GM12878 (cell line): ENCODE measurements around the gene RPL5. TPM values are rescaled to one million over a fixed set of nuclear protein-coding genes. Genes with fewer than 3 reads are reported as not detected.
A peak's percentile ranks its signal among the peaks of the same experiment; 100 is the strongest.

Experiments
- ATAC-seq: fragments of 200-7000 bp; cut with Tn5 transposase; 3 replicates; pipeline ENCODE4 v1.9.1; 2020; ENCODE audit warnings: mild to moderate bottlenecking, moderate library complexity
- BruUV-seq: library from RNA; stranded (reverse); fragments of 400-500 nt; replicated peaks from 2 replicates; lab custom pipeline; 2021; lab: Mats Ljungman, UMichigan
- CTCF ChIA-PET: fragments of 300-600 bp; sonication (Branson Sonifier 250); formaldehyde crosslinking; extraction: SDS; loops from one replicate; lab custom pipeline; 2021; ENCODE audit warnings: inconsistent platforms; lab: Yijun Ruan, JAX
- POLR2A ChIA-PET: fragments of 350-600 bp; formaldehyde crosslinking; extraction: SDS; loops from one replicate; lab custom pipeline; 2021; ENCODE audit warnings: inconsistent platforms; lab: Charles Lee
- RAD21 ChIA-PET: fragments of 300-600 bp; sonication (Branson Sonifier 250); formaldehyde crosslinking; loops from one replicate; lab custom pipeline; 2023; ENCODE audit warnings: antibody characterized with exemption; ENCODE audit not compliant: unreplicated experiment; lab: Charles Lee
- SMC1A ChIA-PET: fragments of 300-600 bp; sonication (Branson Sonifier 250); formaldehyde crosslinking; loops from one replicate; lab custom pipeline; 2023; ENCODE audit not compliant: unreplicated experiment, uncharacterized antibody; lab: Charles Lee
- DNase-seq: peaks from one replicate; pipeline ENCODE4 v3.0.0-alpha.2; 2011; ENCODE audit warnings: low read depth, low spot score
- FAIRE-seq: peaks from 3 replicates; lab custom pipeline; 2011; peaks lifted over from hg19 to GRCh38; lab: Jason Lieb, UNC
- H2AFZ ChIP-seq: 2 replicates; pipeline ENCODE4 v1.6.0; 2011; ENCODE audit warnings: low read depth, low read length, control low read depth; ENCODE audit not compliant: control insufficient read depth
- H3K27ac ChIP-seq: 2 replicates; pipeline ENCODE4 v1.5.1; 2011; ENCODE audit warnings: control low read depth; ENCODE audit not compliant: control insufficient read depth, insufficient read depth
- H3K27me3 ChIP-seq, 2 experiments: replicated peaks in 1 of 2; 2 replicates each; pipeline versions ENCODE4 v1.6.0 to v1.6.1; 2011; ENCODE audit warnings: low read length in 1 of 2; ENCODE audit not compliant: control insufficient read depth in 2 of 2, insufficient read depth in 2 of 2
- H3K36me3 ChIP-seq, 2 experiments: 2 replicates each; pipeline ENCODE4 v1.5.1; 2011; ENCODE audit warnings: low read length in 1 of 2; ENCODE audit not compliant: control insufficient read depth in 2 of 2, insufficient read depth in 2 of 2
- H3K4me1 ChIP-seq: 2 replicates; pipeline ENCODE4 v1.6.1; 2011; ENCODE audit warnings: mild to moderate bottlenecking, low read length, moderate library complexity, mixed read lengths; ENCODE audit not compliant: control insufficient read depth, insufficient read depth
- H3K4me2 ChIP-seq: 2 replicates; pipeline ENCODE4 v1.6.0; 2011; ENCODE audit warnings: control low read depth; ENCODE audit not compliant: control insufficient read depth, insufficient read depth
- H3K4me3 ChIP-seq: fragments of 200-600 bp; sonication (generic); 2 replicates; pipeline ENCODE4 v1.5.1; 2016
- H3K79me2 ChIP-seq: 2 replicates; pipeline ENCODE4 v1.6.0; 2011; ENCODE audit warnings: low read length; ENCODE audit not compliant: control insufficient read depth, insufficient read depth
- H3K9ac ChIP-seq: 2 replicates; pipeline ENCODE4 v1.8.0; 2011; ENCODE audit warnings: low read length, control low read depth, mixed read lengths; ENCODE audit not compliant: control insufficient read depth, insufficient read depth
- H3K9me3 ChIP-seq: replicated peaks from 3 replicates; pipeline ENCODE4 v1.5.1; 2011; ENCODE audit warnings: mild to moderate bottlenecking, low read length; ENCODE audit not compliant: control insufficient read depth, insufficient read depth
- H4K20me1 ChIP-seq: 2 replicates; pipeline ENCODE4 v1.6.0; 2011; ENCODE audit not compliant: control insufficient read depth, insufficient read depth
- IKZF1 ChIP-seq: fragments of 450-650 bp; conservative IDR thresholded peaks from 2 replicates; pipeline ENCODE4 v1.6.1; 2017; ENCODE audit warnings: antibody characterized with exemption, mild to moderate bottlenecking
- JUND ChIP-seq: IDR thresholded peaks from 2 replicates; pipeline ENCODE4 v1.6.1; 2012; ENCODE audit warnings: low read depth, mild to moderate bottlenecking, low read length, improper control_type of control experiment, moderate library complexity
- MTA2 ChIP-seq: fragments of 450-650 bp; IDR thresholded peaks from 2 replicates; pipeline ENCODE4 v1.6.1; 2016; ENCODE audit warnings: low read depth, mild to moderate bottlenecking, moderate library complexity
- NFIC ChIP-seq: IDR thresholded peaks from 2 replicates; pipeline ENCODE4 v1.6.1; 2012; ENCODE audit warnings: low read depth, mild to moderate bottlenecking, inconsistent platforms, low read length, moderate library complexity
- NFYA ChIP-seq: IDR thresholded peaks from 2 replicates; pipeline ENCODE4 v1.6.1; 2011; ENCODE audit warnings: low read depth, mild to moderate bottlenecking, low read length, improper control_type of control experiment, borderline replicate concordance
- NFYB ChIP-seq: IDR thresholded peaks from 2 replicates; pipeline ENCODE4 v1.6.1; 2011; ENCODE audit warnings: low read depth, mild to moderate bottlenecking, low read length, improper control_type of control experiment, moderate library complexity; ENCODE audit not compliant: insufficient read depth
- RAD51 ChIP-seq: fragments of 450-650 bp; IDR thresholded peaks from 2 replicates; pipeline ENCODE4 v1.6.1; 2016; ENCODE audit warnings: moderate library complexity, mild to moderate bottlenecking, inconsistent platforms
- SMARCA5 ChIP-seq: fragments of 450-650 bp; IDR thresholded peaks from 2 replicates; pipeline ENCODE4 v1.6.1; 2017; ENCODE audit warnings: mild to moderate bottlenecking
- WGBS: methylation state at CpG from one replicate; pipeline ENCODE4 v1.1.6; 2016; ENCODE audit warnings: low lambda C conversion rate; ENCODE audit not compliant: insufficient replicate concordance, insufficient coverage; ENCODE audit errors: missing lambda C conversion rate; 5-methylcytosine and 5-hydroxymethylcytosine counted together
- in situ Hi-C: fragments of 300-500 bp; cut with MboI; formaldehyde crosslinking; loops from 9 replicates; pipeline ENCODE4 v1.14.3; 2018; ENCODE audit warnings: mixed read lengths
- intact Hi-C: fragments of 100-400 bp; cut with micrococcal nuclease; formaldehyde crosslinking; loops from one replicate; pipeline ENCODE4 v1.14.2; 2022; ENCODE audit not compliant: unreplicated experiment
- polyA plus RNA-seq, 11 experiments: library from polyadenylated mRNA; depleted of rRNA in 4 of 11; unstranded in 6 of 11; stranded (reverse) in 5 of 11; fragments of >200 nt; fragmentation: Nextera tagmentation in 4 of 11; fragmentation: Illumina TruSeq in 1 of 11; extraction: Ambion mirVana in 4 of 11; extraction: Trizol in 1 of 11; gene quantifications; 1 replicate in 1 of 11; 2 replicates in 10 of 11; pipeline versions ENCODE4 v1.2.1 to v1.2.3, GENCODE V29; 2011 to 2016; ENCODE audit warnings: inconsistent platforms in 2 of 11, missing spikeins in 2 of 11, low read depth in 1 of 11
- total RNA-seq, 4 experiments: library from RNA; depleted of rRNA in 3 of 4; stranded (reverse); fragments of >200 nt in 3 of 4; fragmentation: Illumina TruSeq in 1 of 4; extraction: Trizol in 1 of 4; gene quantifications; 2 replicates each; pipeline versions ENCODE4 v1.2.1 to v1.2.3, GENCODE V29; 2013 to 2021
- TF ChIP-seq, protein P1 (sequence below): IDR thresholded peaks from 2 replicates; pipeline ENCODE4 v1.6.1; 2011; ENCODE audit warnings: mild to moderate bottlenecking, low read depth, low read length, moderate library complexity; ENCODE audit not compliant: insufficient replicate concordance
- TF ChIP-seq, protein P2 (sequence below): fragments of 450-650 bp; formaldehyde crosslinking; IDR thresholded peaks from 2 replicates; pipeline ENCODE4 v1.4.0; 2020; ENCODE audit warnings: mild to moderate bottlenecking, moderate library complexity
- TF ChIP-seq, protein P3 (sequence below): fragments of 450-650 bp; formaldehyde crosslinking; IDR thresholded peaks from 2 replicates; pipeline ENCODE4 v1.5.0; 2022; ENCODE audit warnings: mild to moderate bottlenecking, missing genetic modification characterization
- TF ChIP-seq, protein P4 (sequence below): fragments of 150-350 bp; IDR thresholded peaks from 2 replicates; pipeline ENCODE4 v1.6.1; 2014; ENCODE audit warnings: mild to moderate bottlenecking, low read depth, low read length

RPL5 gene
- total and polyA plus RNA-seq, 10 of the 15 experiments (the other 5 are each of a cell fraction or from before 2014, with no cell fraction given): 1,685 to 6,047 (median 2,601) TPM

DNA sequence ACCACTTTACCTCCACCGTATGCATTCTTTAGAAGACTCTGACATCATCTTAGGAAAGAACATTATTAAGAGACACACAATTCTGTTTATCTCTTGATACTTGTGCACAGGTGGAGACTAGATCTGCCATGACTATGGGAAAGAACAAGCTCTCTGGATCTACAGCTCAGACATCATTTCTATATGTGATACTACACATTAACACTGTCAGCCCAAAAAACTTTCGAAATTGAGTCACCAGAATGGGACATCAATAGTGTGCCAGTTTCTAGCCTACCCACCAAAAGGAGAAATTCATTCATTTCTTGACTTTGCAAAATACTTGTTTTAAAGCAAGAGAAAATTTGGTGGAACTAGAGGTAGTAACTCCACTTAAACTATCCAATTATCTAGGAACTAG lies 41.0 kb upstream of the RPL5 start:
- H3K27ac ChIP-seq: no peak overlapping the region
- intact Hi-C loops (no loop called here), in situ Hi-C loops (no loop called here)
- no peaks in the 10 kb centered on the region for H3K4me1 ChIP-seq
- CTCF ChIA-PET: interaction anchor here (0.5 to 2.2 kb wide), 7 partner anchors 25 to 1977 kb away, joined by 3 to 6 read pairs (median 3); no protein-coding TSS in a partner anchor
- no peak for FAIRE-seq
- no peak overlapping the region for H3K4me2 ChIP-seq
- H3K9ac ChIP-seq: no peak overlapping the region
- SMC1A ChIA-PET: interaction anchor here (0.6 to 1.6 kb wide), 9 partner anchors 22 to 551 kb away, joined by 3 to 4 read pairs (median 3); no protein-coding TSS in a partner anchor
- peak; percentile 18; the same call in 1 of the 3 replicates for ATAC-seq
- no peak overlapping the region for H3K4me3 ChIP-seq
- RAD21 ChIA-PET: interaction anchor here (2.2 kb wide), 1 partner anchor 28 kb away, joined by 7 read pairs; no protein-coding TSS in a partner anchor
- H3K9me3 ChIP-seq: no peaks in the 10 kb centered on the region
- H2AFZ ChIP-seq: no peak overlapping the region
- WGBS: 13% methylated on average over 2 of the region's 2 CpGs
- H4K20me1 ChIP-seq: no peaks in the 10 kb centered on the region
- H3K27me3 ChIP-seq: peaks cover 0 to 5% of the 10 kb centered on the region in 2 experiments; a peak in 2 of 4 replicates
- BruUV-seq: no TSS peak
- no peaks in the 10 kb centered on the region for H3K79me2 ChIP-seq
- no peak for DNase-seq
- POLR2A ChIA-PET: no interaction called here
- H3K36me3 ChIP-seq: no peaks in the 10 kb centered on the region
- TF ChIP-seq NFYB: no peak
- TF ChIP-seq RAD51: no peak
- TF ChIP-seq IKZF1: no peak
- TF ChIP-seq, protein P1, sequence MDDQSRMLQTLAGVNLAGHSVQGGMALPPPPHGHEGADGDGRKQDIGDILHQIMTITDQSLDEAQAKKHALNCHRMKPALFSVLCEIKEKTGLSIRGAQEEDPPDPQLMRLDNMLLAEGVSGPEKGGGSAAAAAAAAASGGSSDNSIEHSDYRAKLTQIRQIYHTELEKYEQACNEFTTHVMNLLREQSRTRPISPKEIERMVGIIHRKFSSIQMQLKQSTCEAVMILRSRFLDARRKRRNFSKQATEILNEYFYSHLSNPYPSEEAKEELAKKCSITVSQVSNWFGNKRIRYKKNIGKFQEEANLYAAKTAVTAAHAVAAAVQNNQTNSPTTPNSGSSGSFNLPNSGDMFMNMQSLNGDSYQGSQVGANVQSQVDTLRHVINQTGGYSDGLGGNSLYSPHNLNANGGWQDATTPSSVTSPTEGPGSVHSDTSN: no peak
- TF ChIP-seq, protein P2, sequence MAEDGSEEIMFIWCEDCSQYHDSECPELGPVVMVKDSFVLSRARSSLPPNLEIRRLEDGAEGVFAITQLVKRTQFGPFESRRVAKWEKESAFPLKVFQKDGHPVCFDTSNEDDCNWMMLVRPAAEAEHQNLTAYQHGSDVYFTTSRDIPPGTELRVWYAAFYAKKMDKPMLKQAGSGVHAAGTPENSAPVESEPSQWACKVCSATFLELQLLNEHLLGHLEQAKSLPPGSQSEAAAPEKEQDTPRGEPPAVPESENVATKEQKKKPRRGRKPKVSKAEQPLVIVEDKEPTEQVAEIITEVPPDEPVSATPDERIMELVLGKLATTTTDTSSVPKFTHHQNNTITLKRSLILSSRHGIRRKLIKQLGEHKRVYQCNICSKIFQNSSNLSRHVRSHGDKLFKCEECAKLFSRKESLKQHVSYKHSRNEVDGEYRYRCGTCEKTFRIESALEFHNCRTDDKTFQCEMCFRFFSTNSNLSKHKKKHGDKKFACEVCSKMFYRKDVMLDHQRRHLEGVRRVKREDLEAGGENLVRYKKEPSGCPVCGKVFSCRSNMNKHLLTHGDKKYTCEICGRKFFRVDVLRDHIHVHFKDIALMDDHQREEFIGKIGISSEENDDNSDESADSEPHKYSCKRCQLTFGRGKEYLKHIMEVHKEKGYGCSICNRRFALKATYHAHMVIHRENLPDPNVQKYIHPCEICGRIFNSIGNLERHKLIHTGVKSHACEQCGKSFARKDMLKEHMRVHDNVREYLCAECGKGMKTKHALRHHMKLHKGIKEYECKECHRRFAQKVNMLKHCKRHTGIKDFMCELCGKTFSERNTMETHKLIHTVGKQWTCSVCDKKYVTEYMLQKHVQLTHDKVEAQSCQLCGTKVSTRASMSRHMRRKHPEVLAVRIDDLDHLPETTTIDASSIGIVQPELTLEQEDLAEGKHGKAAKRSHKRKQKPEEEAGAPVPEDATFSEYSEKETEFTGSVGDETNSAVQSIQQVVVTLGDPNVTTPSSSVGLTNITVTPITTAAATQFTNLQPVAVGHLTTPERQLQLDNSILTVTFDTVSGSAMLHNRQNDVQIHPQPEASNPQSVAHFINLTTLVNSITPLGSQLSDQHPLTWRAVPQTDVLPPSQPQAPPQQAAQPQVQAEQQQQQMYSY (CRISPR knock-in tag): no peak
- no peak for TF ChIP-seq NFYA
- TF ChIP-seq, protein P3, sequence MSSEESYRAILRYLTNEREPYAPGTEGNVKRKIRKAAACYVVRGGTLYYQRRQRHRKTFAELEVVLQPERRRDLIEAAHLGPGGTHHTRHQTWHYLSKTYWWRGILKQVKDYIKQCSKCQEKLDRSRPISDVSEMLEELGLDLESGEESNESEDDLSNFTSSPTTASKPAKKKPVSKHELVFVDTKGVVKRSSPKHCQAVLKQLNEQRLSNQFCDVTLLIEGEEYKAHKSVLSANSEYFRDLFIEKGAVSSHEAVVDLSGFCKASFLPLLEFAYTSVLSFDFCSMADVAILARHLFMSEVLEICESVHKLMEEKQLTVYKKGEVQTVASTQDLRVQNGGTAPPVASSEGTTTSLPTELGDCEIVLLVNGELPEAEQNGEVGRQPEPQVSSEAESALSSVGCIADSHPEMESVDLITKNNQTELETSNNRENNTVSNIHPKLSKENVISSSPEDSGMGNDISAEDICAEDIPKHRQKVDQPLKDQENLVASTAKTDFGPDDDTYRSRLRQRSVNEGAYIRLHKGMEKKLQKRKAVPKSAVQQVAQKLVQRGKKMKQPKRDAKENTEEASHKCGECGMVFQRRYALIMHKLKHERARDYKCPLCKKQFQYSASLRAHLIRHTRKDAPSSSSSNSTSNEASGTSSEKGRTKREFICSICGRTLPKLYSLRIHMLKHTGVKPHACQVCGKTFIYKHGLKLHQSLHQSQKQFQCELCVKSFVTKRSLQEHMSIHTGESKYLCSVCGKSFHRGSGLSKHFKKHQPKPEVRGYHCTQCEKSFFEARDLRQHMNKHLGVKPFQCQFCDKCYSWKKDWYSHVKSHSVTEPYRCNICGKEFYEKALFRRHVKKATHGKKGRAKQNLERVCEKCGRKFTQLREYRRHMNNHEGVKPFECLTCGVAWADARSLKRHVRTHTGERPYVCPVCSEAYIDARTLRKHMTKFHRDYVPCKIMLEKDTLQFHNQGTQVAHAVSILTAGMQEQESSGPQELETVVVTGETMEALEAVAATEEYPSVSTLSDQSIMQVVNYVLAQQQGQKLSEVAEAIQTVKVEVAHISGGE (CRISPR knock-in tag): no peak
- TF ChIP-seq SMARCA5: no peak
- TF ChIP-seq, protein P4, sequence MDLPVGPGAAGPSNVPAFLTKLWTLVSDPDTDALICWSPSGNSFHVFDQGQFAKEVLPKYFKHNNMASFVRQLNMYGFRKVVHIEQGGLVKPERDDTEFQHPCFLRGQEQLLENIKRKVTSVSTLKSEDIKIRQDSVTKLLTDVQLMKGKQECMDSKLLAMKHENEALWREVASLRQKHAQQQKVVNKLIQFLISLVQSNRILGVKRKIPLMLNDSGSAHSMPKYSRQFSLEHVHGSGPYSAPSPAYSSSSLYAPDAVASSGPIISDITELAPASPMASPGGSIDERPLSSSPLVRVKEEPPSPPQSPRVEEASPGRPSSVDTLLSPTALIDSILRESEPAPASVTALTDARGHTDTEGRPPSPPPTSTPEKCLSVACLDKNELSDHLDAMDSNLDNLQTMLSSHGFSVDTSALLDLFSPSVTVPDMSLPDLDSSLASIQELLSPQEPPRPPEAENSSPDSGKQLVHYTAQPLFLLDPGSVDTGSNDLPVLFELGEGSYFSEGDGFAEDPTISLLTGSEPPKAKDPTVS: no peak
- TF ChIP-seq MTA2: no peak
- no peak for TF ChIP-seq NFIC
- TF ChIP-seq JUND: no peak
